Measurements from ENCODE around the gene OTP.

Gene OTP

GRCh38 chr5:77643654-77644370, 5.3 kb upstream of the OTP start:
- H3K27me3 Mint-ChIP-seq: peaks cover 55% of the 10 kb centered on the region
- H3K36me3 Mint-ChIP-seq: peaks cover 3% of the 10 kb centered on the region
- no peak overlapping the region for H3K27ac Mint-ChIP-seq
- H3K4me1 Mint-ChIP-seq (ENCODE audit: low read depth): peaks cover 25% of the 10 kb centered on the region
- H3K9me3 Mint-ChIP-seq (ENCODE audit: low read depth): peaks cover 3% of the 10 kb centered on the region
- H3K4me3 Mint-ChIP-seq: peak overlapping the region; percentile 78

DNA sequence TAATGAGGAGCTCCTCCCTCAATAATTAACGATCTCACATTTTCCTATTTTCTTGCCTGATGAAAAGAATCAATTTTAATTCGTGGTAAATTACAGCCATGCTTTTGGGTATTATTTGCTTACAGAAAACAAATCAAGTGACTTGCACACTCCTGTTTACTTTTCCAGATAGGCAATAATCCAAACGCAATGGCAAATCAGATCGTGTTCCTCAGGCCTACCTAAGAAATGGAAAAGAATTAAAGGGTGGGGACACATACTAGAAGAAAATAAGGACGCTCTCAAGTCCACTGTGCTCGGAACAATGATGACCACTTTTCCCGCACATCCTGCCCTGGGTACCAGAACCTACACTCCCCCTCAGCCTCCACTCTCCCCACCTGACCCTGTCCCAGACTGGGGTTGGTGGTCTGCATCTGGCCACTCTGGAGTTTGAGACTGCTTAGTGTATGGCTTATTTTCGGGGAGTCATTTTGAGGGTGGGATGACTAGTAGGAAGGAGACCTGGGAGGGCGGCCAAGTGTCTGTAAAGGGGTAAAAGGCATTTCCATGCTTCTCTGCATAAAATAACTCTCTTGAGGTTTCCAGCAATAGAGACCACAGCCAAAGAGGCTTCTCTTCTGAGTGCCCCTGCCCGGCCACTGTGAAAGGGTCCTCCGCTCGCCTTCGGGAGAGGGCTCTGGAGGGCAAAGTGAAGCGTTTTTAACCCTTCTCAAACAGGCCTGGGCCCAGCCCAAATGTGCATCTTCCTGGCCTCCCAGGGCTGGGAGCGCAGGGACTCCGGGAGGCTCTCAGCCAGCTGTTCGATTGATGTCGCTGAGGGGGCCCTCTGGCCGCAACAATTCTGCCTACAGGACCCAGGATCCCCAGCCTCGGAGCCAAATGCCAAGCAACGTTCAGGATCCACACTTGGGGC, 4.5 kb upstream of the OTP start:
- H3K27ac Mint-ChIP-seq: peak overlapping the region; percentile 10
- H3K36me3 Mint-ChIP-seq: peaks cover 3% of the 10 kb centered on the region
- H3K4me1 Mint-ChIP-seq (ENCODE audit: low read depth): peaks cover 25% of the 10 kb centered on the region
- peak overlapping the region; percentile 78 for H3K4me3 Mint-ChIP-seq
- peaks cover 3% of the 10 kb centered on the region for H3K9me3 Mint-ChIP-seq (ENCODE audit: low read depth)
- peaks cover 52% of the 10 kb centered on the region for H3K27me3 Mint-ChIP-seq

DNA sequence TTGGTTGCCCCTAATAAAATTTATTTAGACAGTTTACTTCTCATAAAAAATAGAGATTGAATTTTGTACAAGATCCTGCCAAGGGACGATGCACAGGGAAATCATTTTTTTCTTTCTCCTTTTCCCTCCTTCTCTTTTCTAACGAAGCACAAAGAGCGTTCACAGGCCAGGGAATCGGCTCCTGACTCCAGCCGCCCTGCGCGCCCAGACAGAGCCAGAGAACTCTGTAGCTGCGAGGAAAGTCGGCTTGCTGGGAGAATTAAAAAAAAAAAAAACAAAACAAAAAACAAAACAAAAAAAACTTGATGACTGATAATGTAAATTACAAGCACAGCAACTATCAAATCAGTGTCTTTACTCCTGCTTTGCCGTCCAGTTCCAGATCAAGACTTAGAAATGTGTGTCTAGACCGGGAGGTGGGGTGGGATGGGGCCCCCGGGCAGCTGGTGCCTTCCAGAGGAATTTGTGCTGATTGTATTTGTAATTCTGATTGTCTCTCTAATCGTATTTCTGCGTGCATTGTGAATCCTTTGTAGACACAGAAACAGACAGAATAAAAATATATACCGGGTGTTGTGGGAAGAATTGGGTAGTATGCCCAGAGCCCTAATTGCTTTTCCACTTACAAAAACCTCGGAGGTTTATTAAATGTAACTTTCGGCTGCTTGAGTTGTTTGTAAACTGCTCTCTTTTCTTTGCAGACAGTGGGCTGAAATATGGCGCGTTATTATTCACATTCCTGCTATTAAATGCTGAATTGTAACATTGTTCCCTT, 3.6 kb upstream of the OTP start:
- H3K4me1 Mint-ChIP-seq (ENCODE audit: low read depth): peaks cover 34% of the 10 kb centered on the region
- no peak overlapping the region for H3K4me3 Mint-ChIP-seq

DNA sequence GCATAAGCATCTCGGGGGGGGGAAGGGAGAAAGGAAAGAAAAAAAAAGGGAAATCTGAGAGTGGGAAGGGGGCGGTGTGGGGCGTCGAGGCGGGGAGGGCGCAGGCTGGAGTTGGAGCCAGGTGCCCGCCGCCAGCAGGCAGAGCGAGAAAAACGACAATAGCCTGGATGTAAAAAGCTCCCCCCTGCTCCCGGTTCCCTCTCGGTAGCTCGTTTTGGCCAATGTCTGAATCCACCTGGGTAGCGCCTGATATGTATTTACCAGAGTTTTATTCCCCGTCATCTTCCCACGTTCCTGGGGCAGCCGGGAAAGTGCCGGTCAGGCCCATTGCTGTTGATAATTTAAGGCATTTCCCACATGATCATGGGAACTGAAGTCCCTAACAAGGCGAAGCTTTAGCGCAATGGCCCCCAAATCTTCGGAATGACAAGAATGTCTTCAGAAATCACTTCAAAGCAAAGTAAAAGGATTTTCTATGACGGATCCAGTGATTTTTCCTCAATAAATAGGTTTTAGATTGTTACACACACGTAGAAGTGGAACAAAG, 3.0 kb upstream of the OTP start:
- H3K4me1 Mint-ChIP-seq (ENCODE audit: low read depth): peaks cover 34% of the 10 kb centered on the region
- peak overlapping the region; percentile 22 for H3K27ac Mint-ChIP-seq
- H3K27me3 Mint-ChIP-seq: peaks cover 55% of the 10 kb centered on the region
- peaks cover 3% of the 10 kb centered on the region for H3K9me3 Mint-ChIP-seq (ENCODE audit: low read depth)
- peaks cover 3% of the 10 kb centered on the region for H3K36me3 Mint-ChIP-seq
- no peak overlapping the region for H3K4me3 Mint-ChIP-seq

More for the DNA sequence above, 3.6 kb upstream of the OTP start:
- H3K9me3 Mint-ChIP-seq (ENCODE audit: low read depth): peaks cover 3% of the 10 kb centered on the region
- no peak overlapping the region for H3K27ac Mint-ChIP-seq
- H3K27me3 Mint-ChIP-seq: peaks cover 60% of the 10 kb centered on the region
- peaks cover 3% of the 10 kb centered on the region for H3K36me3 Mint-ChIP-seq

DNA sequence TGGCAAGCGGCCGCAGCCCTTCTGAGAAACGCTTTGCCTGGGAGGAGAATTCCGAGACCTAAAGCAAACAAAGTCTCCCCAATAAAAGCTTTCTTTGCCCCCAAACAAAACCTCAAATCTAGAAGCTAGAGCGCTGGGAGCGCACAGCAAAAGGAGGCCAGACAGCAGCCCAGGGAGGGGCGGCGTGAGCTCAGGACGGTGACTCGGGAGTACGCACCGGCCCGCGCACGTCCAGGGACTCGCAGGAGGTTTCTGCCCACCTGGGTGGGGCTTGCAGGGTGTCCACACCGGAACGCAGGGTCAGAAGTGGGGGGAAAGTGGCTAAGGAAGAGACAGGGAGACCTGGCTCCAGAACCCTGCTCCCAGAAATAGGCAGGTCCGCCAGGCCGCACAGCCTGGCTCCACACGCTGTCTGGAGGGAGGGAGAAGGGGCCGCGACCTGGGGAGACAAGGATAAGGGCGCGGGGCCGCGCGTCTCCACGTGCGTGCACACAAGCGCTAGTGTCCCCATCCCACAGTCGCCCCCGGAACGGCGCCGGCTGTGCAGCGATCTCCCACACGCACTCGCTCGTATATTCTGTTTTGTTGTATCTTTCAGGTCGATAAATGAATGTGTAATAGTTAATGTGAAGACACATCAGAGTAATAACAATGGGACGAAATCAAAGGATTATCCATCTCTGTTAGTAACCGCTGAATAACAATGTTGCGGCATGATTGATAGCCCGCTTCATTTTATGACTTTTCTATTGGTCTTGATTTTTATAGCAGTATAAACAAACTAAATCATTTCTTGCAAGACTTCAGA, 2.3 kb upstream of the OTP start:
- peak overlapping the region; percentile 54 for H3K27ac Mint-ChIP-seq
- H3K4me3 Mint-ChIP-seq: peak overlapping the region; percentile 38
- peaks cover 3% of the 10 kb centered on the region for H3K9me3 Mint-ChIP-seq (ENCODE audit: low read depth)
- peaks cover 55% of the 10 kb centered on the region for H3K27me3 Mint-ChIP-seq
- peaks cover 3% of the 10 kb centered on the region for H3K36me3 Mint-ChIP-seq
- peaks cover 33% of the 10 kb centered on the region for H3K4me1 Mint-ChIP-seq (ENCODE audit: low read depth)

- Mint-ChIP-seq H3K4me1 (ENCODE audit: low read depth) (peaks cover 26% of the 10 kb centered on the region), H3K4me3 (peak overlapping the region; percentile 47), H3K27me3 (peaks cover 54% of the 10 kb centered on the region), H3K36me3 (peaks cover 3% of the 10 kb centered on the region), H3K27ac (no peak overlapping the region), H3K9me3 (ENCODE audit: low read depth) (peaks cover 3% of the 10 kb centered on the region)
These were observed 504 bp upstream of the OTP start for GRCh38 chr5:77638763-77639671.

DNA sequence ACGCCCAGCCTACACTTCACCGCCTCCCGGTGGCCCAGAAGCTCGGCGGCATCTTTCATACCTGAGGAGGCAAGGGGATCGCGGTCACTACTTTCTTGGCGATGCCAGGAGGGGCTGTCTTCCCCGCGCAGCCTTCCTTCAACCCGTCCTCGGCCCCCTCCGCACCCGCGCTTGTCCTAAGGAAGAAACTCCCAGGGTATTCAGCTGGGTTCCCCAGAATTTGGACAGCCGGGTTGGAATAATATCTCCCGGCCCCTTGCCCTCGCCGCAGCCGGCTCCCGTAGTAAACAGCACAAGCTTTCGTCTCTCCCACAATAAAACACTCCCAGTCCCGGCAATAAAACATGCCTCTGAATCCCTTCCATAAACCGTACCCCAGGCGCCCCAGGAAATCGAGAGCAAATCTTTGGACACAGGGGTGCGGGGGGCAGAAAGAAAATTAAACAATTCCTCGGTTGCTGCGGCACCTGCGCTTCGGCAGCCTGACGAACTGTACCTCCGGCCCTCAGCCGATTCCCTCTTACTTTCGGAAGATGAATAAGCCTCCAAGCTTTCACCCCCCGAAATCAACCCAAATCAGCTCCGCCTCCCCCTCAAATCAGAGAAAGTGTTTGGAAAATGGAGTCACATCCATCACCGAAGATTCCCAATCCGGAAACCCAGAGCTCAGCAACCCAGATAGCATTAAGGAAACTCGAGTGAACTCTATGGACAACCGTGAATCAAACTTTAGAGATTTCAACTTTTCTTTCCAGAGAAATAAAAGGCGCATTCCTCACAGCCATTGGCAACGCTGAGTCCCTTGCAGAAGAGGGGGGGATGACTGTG, 1.1 kb downstream of the OTP start:
- Mint-ChIP-seq H3K9me3 (ENCODE audit: low read depth) (peaks cover 3% of the 10 kb centered on the region), H3K4me3 (peak overlapping the region; percentile 73), H3K36me3 (peaks cover 3% of the 10 kb centered on the region), H3K4me1 (ENCODE audit: low read depth) (peaks cover 21% of the 10 kb centered on the region), H3K27ac (no peak overlapping the region), H3K27me3 (peaks cover 56% of the 10 kb centered on the region)

- H3K9me3 Mint-ChIP-seq (ENCODE audit: low read depth): peaks cover 3% of the 10 kb centered on the region
- peaks cover 3% of the 10 kb centered on the region for H3K36me3 Mint-ChIP-seq
- H3K27ac Mint-ChIP-seq: no peak overlapping the region
- H3K27me3 Mint-ChIP-seq: peaks cover 54% of the 10 kb centered on the region
- no peak overlapping the region for H3K4me3 Mint-ChIP-seq
- H3K4me1 Mint-ChIP-seq (ENCODE audit: low read depth): peaks cover 22% of the 10 kb centered on the region
These were observed 1.8 kb downstream of the OTP start for GRCh38 chr5:77636641-77637169.

GRCh38 chr5:77635917-77636640, 2.4 kb downstream of the OTP start:
- H3K27me3 Mint-ChIP-seq: peaks cover 54% of the 10 kb centered on the region
- peaks cover 2% of the 10 kb centered on the region for H3K9me3 Mint-ChIP-seq (ENCODE audit: low read depth)
- no peak overlapping the region for H3K27ac Mint-ChIP-seq
- H3K36me3 Mint-ChIP-seq: peaks cover 3% of the 10 kb centered on the region
- H3K4me3 Mint-ChIP-seq: no peak overlapping the region
- peaks cover 24% of the 10 kb centered on the region for H3K4me1 Mint-ChIP-seq (ENCODE audit: low read depth)

DNA sequence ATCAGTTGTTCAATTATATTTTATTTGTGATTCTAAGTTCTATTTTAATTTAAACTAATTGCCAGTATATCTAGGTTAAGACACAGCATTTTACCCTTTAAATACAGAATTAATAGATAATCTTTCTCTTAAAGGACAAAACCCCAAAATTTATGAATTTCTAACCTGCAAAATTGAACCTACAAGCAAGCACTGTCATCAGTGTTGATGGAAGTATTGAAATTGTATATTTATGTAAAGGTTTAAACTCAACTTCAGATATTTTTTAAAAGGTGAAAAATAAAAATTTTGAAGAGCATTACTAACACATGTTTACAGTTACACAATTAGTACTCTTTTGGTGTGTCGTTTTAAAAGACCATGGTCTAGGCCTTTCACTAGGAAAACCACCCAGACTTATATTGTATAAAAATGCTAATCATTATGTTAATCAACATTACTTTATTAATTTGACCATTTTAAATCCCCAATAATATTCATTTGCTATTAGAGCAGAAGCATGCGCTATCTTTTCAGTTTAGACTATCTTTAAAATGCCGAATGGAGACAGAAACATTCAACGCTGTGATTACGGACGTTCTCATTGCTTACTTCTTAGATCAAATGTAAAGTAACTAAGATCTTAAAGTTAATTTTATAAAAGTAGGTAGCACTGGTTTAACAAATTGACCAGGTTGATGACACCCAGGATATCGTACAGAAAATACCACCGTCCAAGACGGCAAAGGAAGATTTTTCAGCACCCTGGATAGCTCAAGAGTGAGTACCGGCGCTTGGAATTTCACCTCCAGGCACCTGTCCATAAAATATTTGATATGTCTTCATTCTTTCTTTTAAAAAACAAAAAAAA, 3.2 kb downstream of the OTP start:
- Mint-ChIP-seq H3K27ac (no peak overlapping the region), H3K4me1 (ENCODE audit: low read depth) (peaks cover 27% of the 10 kb centered on the region), H3K27me3 (peaks cover 54% of the 10 kb centered on the region), H3K4me3 (no peak overlapping the region), H3K36me3 (peaks cover 2% of the 10 kb centered on the region), H3K9me3 (ENCODE audit: low read depth) (no peaks in the 10 kb centered on the region)

DNA sequence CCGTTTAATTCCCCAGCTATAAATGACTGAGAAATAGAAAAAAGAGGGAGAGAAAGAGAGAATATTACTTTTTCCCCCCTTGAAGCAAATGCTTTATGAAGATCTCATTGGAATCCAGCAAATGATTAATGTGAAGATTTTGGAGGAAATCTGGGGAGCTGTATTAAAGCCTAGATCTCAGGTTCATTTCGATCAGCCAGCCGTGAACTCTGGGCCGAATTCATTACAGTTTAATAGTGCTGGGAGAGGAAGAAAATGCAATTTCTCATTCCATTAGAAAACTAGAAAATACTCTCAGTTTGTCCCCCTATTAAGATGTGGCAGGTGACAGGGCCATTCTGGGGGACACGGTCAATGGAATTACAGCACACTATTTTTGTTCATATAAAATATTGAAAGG, 4.8 kb downstream of the OTP start:
- Mint-ChIP-seq H3K4me1 (ENCODE audit: low read depth) (peaks cover 33% of the 10 kb centered on the region), H3K36me3 (peaks cover 6% of the 10 kb centered on the region), H3K9me3 (ENCODE audit: low read depth) (no peaks in the 10 kb centered on the region), H3K27me3 (peaks cover 56% of the 10 kb centered on the region), H3K4me3 (no peak overlapping the region), H3K27ac (no peak overlapping the region)
